ENCODE results near the gene STIL. TPM values are rescaled to one million over a fixed set of nuclear protein-coding genes. Genes with fewer than 3 reads are reported as not detected.

STIL gene
- total and polyA plus RNA-seq, 12 donors, result 0.22 to 2.1 (median 0.62) TPM

DNA sequence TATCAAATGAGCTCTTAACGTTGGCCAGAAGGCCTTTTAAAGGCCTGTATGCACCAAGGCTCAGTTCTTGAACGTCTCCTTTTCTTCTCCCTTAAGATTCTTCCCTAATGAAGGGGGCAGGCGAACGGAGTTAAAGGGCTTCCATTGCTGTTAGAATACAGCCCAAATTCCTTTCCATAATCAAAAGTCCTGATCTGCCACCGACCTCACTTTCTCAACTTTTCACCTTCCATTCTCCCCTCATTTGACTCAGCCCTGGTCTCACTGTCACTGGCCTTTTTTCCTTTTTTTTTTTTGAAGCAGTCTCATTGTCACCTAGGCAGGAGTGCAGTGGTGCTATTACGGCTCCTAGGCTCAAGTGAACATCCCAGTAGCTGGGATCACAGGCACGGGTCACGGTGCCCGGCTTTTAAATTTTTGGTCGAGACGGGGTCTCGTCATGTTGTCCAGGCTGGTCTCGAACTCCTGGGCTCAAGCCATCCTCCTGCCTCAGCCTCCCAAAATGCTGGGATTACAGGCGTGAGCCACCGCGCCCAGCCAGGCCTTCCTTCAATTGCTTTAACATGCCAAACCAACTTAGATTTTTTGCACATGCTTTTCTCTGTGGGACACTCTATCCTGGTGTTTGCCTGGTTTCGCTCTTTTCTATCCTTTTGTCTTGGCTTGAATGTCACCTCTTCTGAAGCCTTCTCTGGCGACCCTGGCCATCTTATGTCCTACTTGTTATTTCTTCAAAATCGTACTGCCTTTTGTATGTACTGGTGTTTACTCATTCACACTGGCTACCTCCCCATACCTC lies 19.0 kb upstream of the STIL start:
- TF ChIP-seq, protein P1, sequence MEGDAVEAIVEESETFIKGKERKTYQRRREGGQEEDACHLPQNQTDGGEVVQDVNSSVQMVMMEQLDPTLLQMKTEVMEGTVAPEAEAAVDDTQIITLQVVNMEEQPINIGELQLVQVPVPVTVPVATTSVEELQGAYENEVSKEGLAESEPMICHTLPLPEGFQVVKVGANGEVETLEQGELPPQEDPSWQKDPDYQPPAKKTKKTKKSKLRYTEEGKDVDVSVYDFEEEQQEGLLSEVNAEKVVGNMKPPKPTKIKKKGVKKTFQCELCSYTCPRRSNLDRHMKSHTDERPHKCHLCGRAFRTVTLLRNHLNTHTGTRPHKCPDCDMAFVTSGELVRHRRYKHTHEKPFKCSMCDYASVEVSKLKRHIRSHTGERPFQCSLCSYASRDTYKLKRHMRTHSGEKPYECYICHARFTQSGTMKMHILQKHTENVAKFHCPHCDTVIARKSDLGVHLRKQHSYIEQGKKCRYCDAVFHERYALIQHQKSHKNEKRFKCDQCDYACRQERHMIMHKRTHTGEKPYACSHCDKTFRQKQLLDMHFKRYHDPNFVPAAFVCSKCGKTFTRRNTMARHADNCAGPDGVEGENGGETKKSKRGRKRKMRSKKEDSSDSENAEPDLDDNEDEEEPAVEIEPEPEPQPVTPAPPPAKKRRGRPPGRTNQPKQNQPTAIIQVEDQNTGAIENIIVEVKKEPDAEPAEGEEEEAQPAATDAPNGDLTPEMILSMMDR (IDR thresholded peaks at IDR 0.05), result no peak
- WGBS, 2 donors, result 39 to 41% methylated on average over 19 of the region's 19 CpGs
- H3K27me3 ChIP-seq, result no peaks in the 10 kb centered on the region
- H3K4me3 ChIP-seq, result peak overlapping the region; percentile 42 to 99 (median 90)
- DNase-seq, result no peak
- intact Hi-C loops (cut with DNase I), result loop anchor here in 4 of 10 donors (1.0 to 10.0 kb wide), 4 partner anchors 18 to 141 kb away; partner anchors contain the start of genes PDZK1IP1 (in 3 of the 4) and STIL (in 2 of the 4)
- peaks cover 0 to 5% (median 0%) of the 10 kb centered on the region in 9 donors for H3K36me3 ChIP-seq
- peak overlapping the region; percentile 95 to 100 (median 99) for H3K27ac ChIP-seq
- H3K9me3 ChIP-seq, result no peaks in the 10 kb centered on the region
- peaks cover 0 to 46% (median 37%) of the 10 kb centered on the region in 9 donors for H3K4me1 ChIP-seq
- peak in 1 of 8 donors; percentile 3 for ATAC-seq

DNA sequence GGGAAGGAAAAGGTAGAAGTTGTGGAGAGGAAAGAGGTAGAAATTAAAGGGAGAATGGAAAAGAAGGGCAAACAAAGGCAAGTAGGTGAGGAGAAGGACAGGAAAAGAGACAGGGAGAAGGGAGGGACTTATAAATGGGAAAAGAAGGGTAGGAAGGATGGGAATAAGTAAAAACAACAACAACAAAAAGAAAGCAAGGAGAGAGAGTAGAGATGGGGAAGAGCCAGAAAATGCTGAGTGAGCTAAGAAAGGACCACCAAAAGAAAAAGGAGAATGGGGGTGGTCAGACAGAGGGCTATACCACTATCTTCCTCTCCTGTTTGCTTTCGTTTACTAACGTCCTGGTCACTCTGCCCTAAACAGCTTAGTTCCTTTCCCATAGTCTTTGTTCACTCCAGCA lies 17.9 kb upstream of the STIL start:
- H3K4me3 ChIP-seq, result no peak overlapping the region
- peaks cover 0 to 40% (median 35%) of the 10 kb centered on the region in 9 donors for H3K4me1 ChIP-seq
- peaks cover 0 to 3% (median 0%) of the 10 kb centered on the region in 9 donors for H3K36me3 ChIP-seq
- intact Hi-C loops (cut with DNase I), result loop anchor here in 3 of 10 donors (2.0 to 10.0 kb wide), 3 partner anchors 17 to 140 kb away; partner anchors contain the start of genes PDZK1IP1 (in 3 of the 3) and STIL (in 1 of the 3)
- peak overlapping the region in 1 of 10 donors; percentile 99 for H3K27ac ChIP-seq
- WGBS, 2 donors, result 91 to 94% methylated on average over 2 of the region's 2 CpGs
- TF ChIP-seq, protein P1 (IDR thresholded peaks at IDR 0.05), result no peak
- ATAC-seq (no peak), DNase-seq (no peak)
- H3K27me3 ChIP-seq, result no peaks in the 10 kb centered on the region
- no peaks in the 10 kb centered on the region for H3K9me3 ChIP-seq

DNA sequence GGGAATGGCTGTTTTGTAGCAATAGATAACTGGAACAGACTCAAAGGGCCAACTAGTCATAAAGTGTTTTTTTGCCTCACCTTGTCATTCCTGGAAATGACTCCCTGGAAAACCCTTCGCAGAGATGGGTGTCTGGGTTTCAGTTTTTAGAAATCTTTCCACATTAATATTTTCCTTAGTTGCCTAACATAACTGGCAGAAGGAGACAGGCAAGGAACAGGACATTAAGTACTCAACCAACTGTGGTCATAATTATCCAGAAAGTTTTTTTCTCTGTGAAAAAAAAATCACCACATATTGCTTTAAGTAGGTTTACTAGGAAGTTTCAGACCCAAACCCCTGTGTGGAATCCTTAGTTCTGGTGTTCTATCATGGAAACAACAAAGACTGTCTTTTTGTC lies 16.3 kb upstream of the STIL start:
- Histone ChIP-seq H3K27ac (no peak overlapping the region), H3K27me3 (no peaks in the 10 kb centered on the region), H3K4me1 (peaks cover 0 to 23% (median 19%) of the 10 kb centered on the region in 9 donors), H3K4me3 (no peak overlapping the region), H3K36me3 (no peaks in the 10 kb centered on the region), H3K9me3 (no peaks in the 10 kb centered on the region)
- intact Hi-C loops (cut with DNase I), result loop anchor here in 3 of 10 donors (5.0 to 10.0 kb wide), 2 partner anchors 135 to 138 kb away; partner anchors contain the start of gene PDZK1IP1 (in 3 of the 3)
- ATAC-seq (no peak), DNase-seq (no peak)
- TF ChIP-seq, protein P1 (IDR thresholded peaks at IDR 0.05), result no peak
- 96 to 100% methylated on average over 1 of the region's 1 CpG for WGBS, 2 donors

DNA sequence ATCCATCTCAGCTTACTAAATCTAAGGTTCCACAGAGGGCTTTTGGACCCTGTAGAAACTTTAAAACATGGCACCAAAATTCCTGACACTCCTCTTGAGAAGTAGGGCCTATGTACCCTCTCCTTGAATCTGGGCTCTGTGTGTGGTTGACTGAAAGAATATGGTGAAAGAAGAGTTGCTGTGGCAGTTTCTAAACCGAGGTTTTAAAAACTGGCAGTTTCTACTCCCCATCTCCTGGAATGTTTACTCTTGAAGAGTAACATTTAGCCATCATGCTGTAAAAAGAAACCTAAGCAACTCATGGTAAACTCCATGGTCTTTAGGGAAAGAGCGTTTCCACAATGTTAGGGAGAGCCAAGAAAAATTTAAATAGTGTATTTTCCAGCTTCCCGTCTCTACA lies 15.0 kb upstream of the STIL start:
- WGBS, 2 donors, result 92 to 94% methylated on average over 3 of the region's 3 CpGs
- no peak for DNase-seq
- TF ChIP-seq, protein P1 (IDR thresholded peaks at IDR 0.05), result no peak
- H3K4me3 ChIP-seq, result no peak overlapping the region
- peaks cover 0 to 16% (median 13%) of the 10 kb centered on the region in 9 donors for H3K4me1 ChIP-seq
- no peaks in the 10 kb centered on the region for H3K27me3 ChIP-seq
- H3K27ac ChIP-seq, result no peak overlapping the region
- ATAC-seq, result no peak
- intact Hi-C loops (cut with DNase I), result no loop called here
- no peaks in the 10 kb centered on the region for H3K9me3 ChIP-seq
- H3K36me3 ChIP-seq, result no peaks in the 10 kb centered on the region
